Activated naive CD8-positive, alpha-beta T cell treated with anti-CD3 and anti-CD28 coated beads for 36 hours (primary cell): ENCODE measurements around the gene HLA-DPA1. TPM values are rescaled to one million over a fixed set of nuclear protein-coding genes. Genes with fewer than 3 reads are reported as not detected.
A peak's percentile ranks its signal among the peaks of the same experiment; 100 is the strongest.

Experiments used
- DNase-seq: peaks from one replicate; pipeline ENCODE4 v3.0.0; 2021
- H3K27ac Mint-ChIP-seq: one replicate; pipeline ENCODE4 v1.8.0; 2022; ENCODE audit warnings: mild to moderate bottlenecking, moderate library complexity, mixed read lengths
- H3K27me3 Mint-ChIP-seq: one replicate; pipeline ENCODE4 v1.8.0; 2022; ENCODE audit warnings: mild to moderate bottlenecking, mixed read lengths
- H3K36me3 Mint-ChIP-seq: one replicate; pipeline ENCODE4 v1.8.0; 2021; ENCODE audit warnings: mild to moderate bottlenecking, mixed read lengths
- H3K4me1 Mint-ChIP-seq: one replicate; pipeline ENCODE4 v1.8.0; 2021; ENCODE audit warnings: mixed read lengths
- H3K4me3 Mint-ChIP-seq: one replicate; pipeline ENCODE4 v1.8.0; 2022; ENCODE audit warnings: mild to moderate bottlenecking, moderate library complexity, mixed read lengths
- H3K9me3 Mint-ChIP-seq: one replicate; pipeline ENCODE4 v1.8.0; 2022; ENCODE audit warnings: mixed read lengths
- total RNA-seq, 2 experiments: library from RNA; stranded (reverse); gene quantifications; one replicate each; pipeline ENCODE4 v1.2.3, GENCODE V29; 2021

Gene HLA-DPA1
- 10 to 100 TPM; 14.7 to 16.3 TPM for total RNA-seq

DNA sequence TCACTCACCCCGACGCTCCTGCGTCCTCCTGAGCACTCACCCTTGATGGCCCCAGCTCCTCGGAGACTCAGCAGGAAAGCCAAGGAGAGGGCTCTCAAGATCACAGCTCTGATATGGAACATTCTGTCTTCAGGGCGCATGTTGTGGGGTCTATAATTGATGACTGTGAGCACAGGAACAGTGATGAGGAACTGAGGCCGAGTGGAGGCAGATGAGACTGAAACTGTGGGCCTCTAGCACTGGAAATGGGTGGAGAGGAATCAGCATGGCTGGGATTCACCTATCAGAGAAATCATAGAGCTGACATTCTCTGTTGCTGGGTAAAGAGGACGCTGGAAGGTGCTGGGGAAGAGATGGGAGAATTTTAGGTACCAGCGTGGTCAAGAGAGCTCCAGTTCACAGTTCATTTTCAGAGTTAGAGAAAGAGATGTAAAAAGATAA is at the start of gene HLA-DPA1:
HLA-DPA1 (minus strand) TSS at position 219 of the 441 bp plus-strand sequence.
- DNase-seq = peak; percentile 35
- Mint-ChIP-seq H3K4me3 (peak within 1 kb of the TSS; percentile 73), H3K36me3 (peaks cover 4% of the 10 kb centered on the region), H3K4me1 (peaks cover 36% of the 10 kb centered on the region), H3K27me3 (peaks cover 4% of the 10 kb centered on the region), H3K9me3 (no peaks in the 10 kb centered on the region), H3K27ac (peak within 1 kb of the TSS; percentile 63)

DNA sequence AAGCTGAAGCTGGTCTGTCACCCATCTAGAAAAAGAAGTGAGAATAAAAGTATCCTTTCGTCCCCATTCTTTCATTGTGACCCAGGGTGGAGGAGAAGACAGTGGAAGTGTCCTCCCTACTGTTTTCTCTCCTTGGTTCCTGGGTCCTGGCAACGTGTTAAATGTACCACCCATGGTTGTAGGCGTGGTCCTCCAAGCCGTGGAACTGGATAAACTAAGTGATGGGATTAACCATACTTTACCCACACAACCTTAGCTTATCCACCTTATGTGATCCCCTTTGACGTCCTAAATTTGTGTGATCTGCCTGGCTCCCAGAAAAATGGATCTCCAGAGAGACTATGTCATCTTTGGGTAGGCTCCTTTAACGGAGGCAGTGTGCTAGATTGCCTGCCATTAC is 49.7 kb upstream of the HLA-DPA1 start:
- H3K27ac Mint-ChIP-seq = no peak overlapping the region
- DNase-seq = no peak
- H3K4me1 Mint-ChIP-seq = no peaks in the 10 kb centered on the region
- no peak overlapping the region for H3K4me3 Mint-ChIP-seq
- H3K27me3 Mint-ChIP-seq = peaks cover 3% of the 10 kb centered on the region
- H3K36me3 Mint-ChIP-seq = no peaks in the 10 kb centered on the region
- peaks cover 11% of the 10 kb centered on the region for H3K9me3 Mint-ChIP-seq

DNA sequence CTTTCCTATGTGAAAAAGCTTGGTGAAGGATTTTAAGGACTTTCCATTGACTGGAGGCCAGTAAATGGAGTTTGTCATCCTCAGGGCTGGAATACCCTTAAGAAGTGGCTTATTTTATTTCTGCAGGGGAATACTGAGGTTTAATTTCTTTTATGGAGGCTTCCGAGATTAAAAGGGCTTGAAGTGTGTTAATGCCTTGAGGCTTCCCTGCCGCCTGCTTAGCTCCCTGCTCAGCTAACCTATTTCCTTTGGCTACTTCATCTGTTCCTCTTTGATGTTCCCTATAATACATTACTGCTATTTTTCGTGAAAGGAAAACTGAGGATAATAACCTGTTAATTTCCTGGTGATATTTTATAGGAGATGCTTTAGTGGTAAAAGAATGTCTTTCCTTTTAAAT is 46.6 kb upstream of the HLA-DPA1 start:
- Mint-ChIP-seq H3K36me3 (no peaks in the 10 kb centered on the region), H3K4me1 (peaks cover 11% of the 10 kb centered on the region), H3K27ac (no peak overlapping the region), H3K9me3 (peaks cover 11% of the 10 kb centered on the region), H3K4me3 (no peak overlapping the region), H3K27me3 (peaks cover 34% of the 10 kb centered on the region)
- DNase-seq = no peak

DNA sequence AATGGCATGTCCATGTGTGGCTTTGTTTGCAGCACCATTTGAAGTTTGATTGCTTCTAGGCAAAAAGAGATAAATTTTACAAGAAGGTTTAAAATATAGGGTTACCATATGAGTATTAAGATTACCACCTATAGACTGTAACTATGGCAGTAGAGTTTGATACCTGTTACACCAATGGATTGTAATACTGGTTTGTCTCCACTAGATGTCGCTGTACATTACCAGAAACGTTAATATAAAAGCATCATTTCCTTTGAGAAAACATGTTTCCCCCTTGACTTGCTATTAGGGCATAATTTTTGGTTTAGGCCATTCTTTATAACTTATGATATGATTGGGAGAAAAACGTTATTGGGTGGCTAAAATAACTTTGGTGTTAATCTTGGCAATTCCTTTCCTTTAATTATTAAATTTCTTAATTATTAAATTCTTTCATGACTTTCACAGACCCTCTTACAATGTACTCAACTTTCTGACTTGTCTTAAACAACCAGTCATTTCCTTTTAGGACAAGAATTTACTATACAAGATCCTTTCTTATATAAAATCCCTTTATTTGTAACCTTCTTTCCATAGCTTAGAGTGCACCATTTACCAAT is 45.2 kb upstream of the HLA-DPA1 start:
- peaks cover 13% of the 10 kb centered on the region for H3K4me1 Mint-ChIP-seq
- DNase-seq = no peak
- no peaks in the 10 kb centered on the region for H3K36me3 Mint-ChIP-seq
- H3K27me3 Mint-ChIP-seq = peaks cover 48% of the 10 kb centered on the region
- H3K27ac Mint-ChIP-seq = no peak overlapping the region
- no peak overlapping the region for H3K4me3 Mint-ChIP-seq
- H3K9me3 Mint-ChIP-seq = peaks cover 5% of the 10 kb centered on the region

DNA sequence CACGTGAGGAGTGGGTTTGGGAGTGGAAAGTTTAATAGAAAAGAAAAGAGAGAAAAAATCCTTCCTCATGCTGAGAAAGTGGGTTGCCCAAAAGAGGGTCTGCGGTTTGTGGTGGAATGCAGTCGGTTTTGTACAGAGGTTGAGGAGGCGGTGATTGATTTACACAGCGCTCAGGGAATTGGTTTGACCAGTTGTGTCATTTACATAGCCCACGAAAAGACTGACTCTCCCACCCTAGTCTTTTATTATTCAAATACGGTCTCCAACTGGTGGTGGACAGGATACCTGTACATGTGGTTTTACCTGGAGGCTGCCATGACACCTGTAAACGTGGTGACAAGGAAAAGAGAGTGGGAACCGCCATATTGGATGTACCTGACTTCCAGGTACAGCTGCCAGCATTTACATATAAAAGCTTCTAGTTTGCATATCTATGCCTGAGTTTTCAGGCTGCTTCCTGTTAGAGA is 44.4 kb upstream of the HLA-DPA1 start:
- no peak for DNase-seq
- Mint-ChIP-seq H3K4me3 (no peak overlapping the region), H3K9me3 (no peaks in the 10 kb centered on the region), H3K4me1 (peaks cover 14% of the 10 kb centered on the region), H3K36me3 (no peaks in the 10 kb centered on the region), H3K27ac (no peak overlapping the region), H3K27me3 (peaks cover 56% of the 10 kb centered on the region)

DNA sequence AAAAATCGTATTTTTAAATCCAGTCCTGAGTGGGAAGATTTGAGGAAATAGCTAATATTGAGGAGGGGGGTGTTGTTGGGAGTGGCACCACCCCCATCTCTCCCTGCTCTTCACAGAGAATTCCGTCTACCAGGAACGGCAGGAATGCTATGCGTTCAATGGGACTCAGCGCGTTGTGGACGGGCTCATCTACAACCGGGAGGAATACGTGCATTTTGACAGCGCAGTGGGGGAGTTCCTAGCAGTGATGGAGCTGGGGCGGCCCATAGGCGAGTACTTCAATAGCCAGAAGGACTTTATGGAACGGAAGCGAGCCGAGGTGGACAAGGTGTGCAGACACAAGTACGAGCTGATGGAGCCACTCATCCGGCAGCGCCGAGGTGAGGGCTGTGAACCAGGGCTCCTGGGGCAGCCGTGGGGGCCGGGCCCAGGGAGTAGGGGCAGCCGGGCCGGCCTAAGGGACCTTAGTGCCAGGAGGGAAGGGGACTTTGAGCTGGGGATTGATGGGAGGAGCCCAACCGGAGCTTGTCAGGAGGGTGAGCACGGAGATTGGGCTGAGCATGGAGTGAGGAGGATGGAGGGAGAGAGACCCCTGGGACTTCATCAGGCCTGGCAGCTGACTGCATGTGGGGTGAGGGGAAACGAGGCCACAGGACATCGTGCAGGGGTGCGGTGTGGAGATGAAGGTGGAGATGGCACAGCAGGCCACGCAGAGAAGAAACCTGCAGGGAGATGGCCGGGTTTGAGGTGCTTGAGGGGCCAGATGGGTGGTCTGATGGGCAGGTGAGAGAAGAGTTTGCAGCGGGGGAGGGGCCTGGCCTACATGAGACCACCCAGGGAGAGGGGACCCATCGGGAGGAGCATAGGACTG is 43.6 kb upstream of the HLA-DPA1 start:
- H3K27me3 Mint-ChIP-seq = peaks cover 61% of the 10 kb centered on the region
- no peak for DNase-seq
- no peaks in the 10 kb centered on the region for H3K36me3 Mint-ChIP-seq
- peak overlapping the region; percentile 15 for H3K4me3 Mint-ChIP-seq
- H3K9me3 Mint-ChIP-seq = no peaks in the 10 kb centered on the region
- H3K27ac Mint-ChIP-seq = no peak overlapping the region
- H3K4me1 Mint-ChIP-seq = peaks cover 14% of the 10 kb centered on the region

DNA sequence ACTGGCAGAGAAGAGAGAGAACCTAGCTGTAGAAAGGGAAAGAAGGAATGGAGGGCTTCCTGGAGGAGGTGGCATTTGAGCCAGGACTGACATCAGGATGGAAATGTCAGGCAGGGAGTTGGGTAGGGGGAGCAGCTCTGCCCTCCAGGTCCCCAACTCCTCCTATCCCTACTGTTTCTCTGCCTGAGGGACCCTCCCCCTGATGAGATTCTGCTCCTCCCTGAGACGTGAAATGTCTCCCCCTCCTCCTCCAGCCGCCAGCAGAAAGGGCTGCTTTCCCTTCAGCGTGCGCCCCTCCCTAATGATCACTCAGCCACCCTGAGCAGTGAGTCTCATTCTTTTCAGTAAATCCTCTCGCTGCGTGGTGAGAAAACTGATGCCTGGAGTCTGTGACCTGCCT is 43.0 kb upstream of the HLA-DPA1 start:
- H3K9me3 Mint-ChIP-seq = no peaks in the 10 kb centered on the region
- H3K27me3 Mint-ChIP-seq = peaks cover 67% of the 10 kb centered on the region
- no peak overlapping the region for H3K4me3 Mint-ChIP-seq
- H3K36me3 Mint-ChIP-seq = no peaks in the 10 kb centered on the region
- peaks cover 14% of the 10 kb centered on the region for H3K4me1 Mint-ChIP-seq
- DNase-seq = no peak
- no peak overlapping the region for H3K27ac Mint-ChIP-seq

DNA sequence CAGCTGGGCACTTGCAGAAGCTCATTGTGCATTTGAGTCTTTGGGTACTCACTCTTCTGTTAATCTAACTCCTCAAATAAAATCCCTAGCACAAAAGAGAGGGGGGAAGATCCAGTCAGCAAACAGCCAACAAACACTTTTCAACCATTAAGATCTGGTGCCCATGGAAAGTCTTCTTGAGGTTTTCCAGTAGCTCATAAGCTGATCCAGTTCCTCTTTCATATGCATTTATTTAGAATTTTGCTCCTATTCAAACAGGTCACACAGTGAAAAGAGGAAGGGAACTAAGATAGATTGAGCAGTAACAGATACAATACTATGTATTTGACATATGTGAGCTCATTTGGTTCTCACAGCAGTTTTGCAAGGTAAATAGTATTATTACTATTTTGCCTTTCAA is 41.0 kb upstream of the HLA-DPA1 start:
- Mint-ChIP-seq H3K4me1 (peaks cover 14% of the 10 kb centered on the region), H3K36me3 (no peaks in the 10 kb centered on the region), H3K9me3 (no peaks in the 10 kb centered on the region), H3K27ac (no peak overlapping the region), H3K4me3 (no peak overlapping the region), H3K27me3 (peaks cover 86% of the 10 kb centered on the region)
- DNase-seq = no peak

DNA sequence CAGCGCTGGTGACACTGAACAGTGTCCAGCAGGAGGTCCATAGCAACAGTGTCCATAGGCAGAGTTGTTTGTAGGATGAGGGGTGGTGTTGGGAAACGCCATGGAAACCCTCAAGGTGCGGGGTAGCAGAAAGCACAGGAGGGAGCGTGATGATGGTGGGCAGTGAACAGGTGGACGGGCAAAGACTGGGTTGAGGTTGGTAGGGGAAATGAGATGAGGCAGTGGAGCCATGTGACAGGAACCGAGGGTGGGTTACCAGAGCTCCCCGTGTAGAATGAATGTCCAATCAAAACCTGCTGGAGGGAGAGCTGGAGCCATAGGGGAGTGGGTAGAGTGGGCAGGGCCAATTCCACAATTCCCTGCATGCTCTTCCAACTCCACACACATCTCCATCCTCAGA is 40.3 kb upstream of the HLA-DPA1 start:
- peaks cover 14% of the 10 kb centered on the region for H3K4me1 Mint-ChIP-seq
- no peak for DNase-seq
- no peaks in the 10 kb centered on the region for H3K36me3 Mint-ChIP-seq
- no peaks in the 10 kb centered on the region for H3K9me3 Mint-ChIP-seq
- no peak overlapping the region for H3K27ac Mint-ChIP-seq
- H3K27me3 Mint-ChIP-seq = peaks cover 86% of the 10 kb centered on the region
- no peak overlapping the region for H3K4me3 Mint-ChIP-seq

DNA sequence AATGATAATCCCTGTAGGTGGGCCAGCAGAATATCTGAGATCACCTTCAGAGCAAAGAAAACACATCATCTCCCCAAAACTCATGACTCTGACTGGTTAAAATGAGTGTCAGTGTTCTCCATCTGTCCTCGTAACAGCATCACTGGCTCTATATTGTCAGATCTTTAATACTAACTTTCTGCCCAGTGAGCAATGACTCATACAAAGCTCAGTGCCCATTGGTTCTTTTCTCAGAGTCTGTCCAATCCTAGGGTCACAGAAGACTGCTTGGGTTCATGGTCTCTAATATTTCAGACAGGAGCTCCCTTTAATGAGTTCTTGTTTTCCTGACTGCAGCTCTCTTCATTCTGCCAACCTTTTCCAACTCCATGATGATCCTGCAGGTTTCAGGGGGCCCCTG is 38.7 kb upstream of the HLA-DPA1 start:
- H3K36me3 Mint-ChIP-seq = no peaks in the 10 kb centered on the region

DNA sequence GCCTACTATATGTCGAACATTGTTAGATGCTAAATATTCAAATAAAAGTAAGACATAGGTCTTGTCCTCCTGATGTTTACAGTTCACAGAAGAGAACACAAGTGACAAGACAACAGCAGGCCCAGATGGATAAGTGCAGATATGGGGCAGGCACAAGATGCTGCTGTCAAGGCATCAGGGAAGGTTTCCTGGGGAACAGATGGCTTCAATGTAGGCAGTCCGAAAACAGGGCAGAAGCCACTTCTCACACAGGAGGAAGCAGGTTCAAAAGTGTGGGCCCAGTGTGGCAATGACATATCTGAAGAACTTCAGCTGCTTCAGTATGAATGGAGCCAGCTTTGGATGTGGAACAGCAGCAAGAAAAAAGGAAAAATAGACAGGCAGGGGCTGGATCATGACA is 34.9 kb upstream of the HLA-DPA1 start:
- H3K9me3 Mint-ChIP-seq = no peaks in the 10 kb centered on the region
- DNase-seq = no peak
- H3K4me1 Mint-ChIP-seq = no peaks in the 10 kb centered on the region
- no peak overlapping the region for H3K4me3 Mint-ChIP-seq
- H3K36me3 Mint-ChIP-seq = no peaks in the 10 kb centered on the region
- H3K27ac Mint-ChIP-seq = no peak overlapping the region
- peaks cover 50% of the 10 kb centered on the region for H3K27me3 Mint-ChIP-seq

More for the DNA sequence above, 38.7 kb upstream of the HLA-DPA1 start:
- Mint-ChIP-seq H3K27me3 (peaks cover 73% of the 10 kb centered on the region), H3K27ac (no peak overlapping the region), H3K4me3 (no peak overlapping the region), H3K4me1 (peaks cover 8% of the 10 kb centered on the region), H3K9me3 (no peaks in the 10 kb centered on the region)
- no peak for DNase-seq

DNA sequence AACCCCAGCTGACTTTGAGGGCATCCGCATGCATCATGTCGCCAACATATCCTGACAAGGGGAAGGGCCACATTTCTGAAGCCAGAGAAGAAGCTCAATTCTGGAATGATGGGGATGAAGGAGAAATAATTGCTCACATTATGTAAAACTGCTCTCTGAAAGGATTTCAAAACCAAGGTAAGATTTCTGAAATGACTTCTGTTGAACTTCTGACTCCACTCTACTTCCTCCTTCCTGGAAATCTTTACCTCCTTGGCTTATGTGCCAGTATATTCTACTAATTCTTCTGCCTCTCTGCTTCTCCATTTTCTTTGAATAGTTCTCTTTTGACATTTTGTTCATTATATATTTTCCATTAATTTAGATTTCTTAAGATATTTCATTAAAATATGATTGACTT is 34.2 kb upstream of the HLA-DPA1 start:
- Mint-ChIP-seq H3K36me3 (no peaks in the 10 kb centered on the region), H3K27ac (no peak overlapping the region), H3K4me1 (no peaks in the 10 kb centered on the region), H3K27me3 (peaks cover 43% of the 10 kb centered on the region), H3K4me3 (no peak overlapping the region), H3K9me3 (no peaks in the 10 kb centered on the region)
- DNase-seq = no peak

DNA sequence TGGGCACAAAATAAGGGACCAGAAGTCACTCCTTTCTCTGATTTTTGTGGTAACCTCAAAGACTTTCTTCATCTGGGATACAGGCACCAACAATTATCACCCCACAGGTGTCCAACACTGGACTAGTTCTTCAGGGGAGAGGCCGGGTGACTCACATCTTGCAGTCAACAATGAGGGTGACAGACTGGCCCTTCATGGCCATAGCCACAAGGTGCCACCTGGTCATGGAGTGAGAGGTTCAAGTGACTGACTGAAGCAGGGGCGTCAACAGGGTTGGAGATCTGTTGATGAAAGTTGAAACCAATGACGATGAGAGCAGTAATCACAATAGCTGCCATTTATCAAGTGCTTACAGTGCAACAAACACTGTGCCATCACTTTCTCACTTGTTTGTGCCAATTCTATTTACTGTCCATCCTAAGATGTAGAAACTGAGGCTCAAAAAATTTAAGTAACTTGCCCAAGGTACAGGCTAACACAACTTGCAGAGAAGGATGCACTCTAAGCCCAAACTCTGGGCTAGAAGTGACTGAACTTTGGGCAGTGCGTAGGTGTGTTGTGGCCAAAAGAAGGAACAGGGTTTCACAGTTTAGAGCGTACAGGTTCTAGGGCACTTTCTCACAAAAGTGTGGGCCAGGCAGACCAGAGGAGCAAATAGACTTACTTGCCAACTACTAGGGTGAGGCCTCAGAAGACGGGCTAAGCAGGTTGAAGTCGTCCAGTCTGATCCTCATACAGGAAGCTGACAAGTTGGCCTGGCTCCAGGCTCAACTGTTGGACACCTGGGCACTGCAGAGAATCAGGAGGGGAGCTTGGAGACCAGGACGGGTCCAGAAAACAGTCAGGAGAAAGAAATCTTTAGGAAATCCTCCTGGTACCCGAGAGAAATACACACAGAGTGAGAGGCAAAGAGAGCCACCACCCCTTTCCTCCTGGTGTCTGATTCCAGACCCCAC is 32.7 kb upstream of the HLA-DPA1 start:
- Mint-ChIP-seq H3K9me3 (peaks cover 4% of the 10 kb centered on the region), H3K27me3 (peaks cover 37% of the 10 kb centered on the region), H3K4me3 (no peak overlapping the region), H3K36me3 (no peaks in the 10 kb centered on the region), H3K4me1 (no peaks in the 10 kb centered on the region), H3K27ac (no peak overlapping the region)
- DNase-seq = no peak

DNA sequence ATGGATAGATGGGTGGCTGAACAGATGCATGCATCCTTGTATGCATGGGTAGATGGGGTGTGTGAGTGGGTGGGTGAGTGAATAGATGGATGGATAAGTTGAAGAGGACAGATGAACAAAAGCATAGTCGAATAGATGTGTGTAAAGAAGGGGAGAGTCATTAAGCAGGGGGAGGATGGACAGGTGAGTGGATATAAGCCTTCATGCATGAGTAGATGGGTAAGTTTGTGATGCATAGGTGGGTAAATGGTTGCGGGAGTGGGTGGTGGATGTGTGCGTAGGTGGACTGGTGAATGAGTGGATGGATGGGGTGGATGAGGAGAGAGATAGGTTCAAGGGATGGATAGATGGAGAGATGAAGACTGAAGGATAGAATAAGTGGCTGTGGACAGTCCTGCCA is 31.9 kb upstream of the HLA-DPA1 start:
- H3K9me3 Mint-ChIP-seq = peaks cover 10% of the 10 kb centered on the region
- H3K27ac Mint-ChIP-seq = no peak overlapping the region
- no peaks in the 10 kb centered on the region for H3K4me1 Mint-ChIP-seq
- H3K36me3 Mint-ChIP-seq = no peaks in the 10 kb centered on the region
- no peak for DNase-seq
- H3K27me3 Mint-ChIP-seq = peaks cover 29% of the 10 kb centered on the region
- H3K4me3 Mint-ChIP-seq = no peak overlapping the region

DNA sequence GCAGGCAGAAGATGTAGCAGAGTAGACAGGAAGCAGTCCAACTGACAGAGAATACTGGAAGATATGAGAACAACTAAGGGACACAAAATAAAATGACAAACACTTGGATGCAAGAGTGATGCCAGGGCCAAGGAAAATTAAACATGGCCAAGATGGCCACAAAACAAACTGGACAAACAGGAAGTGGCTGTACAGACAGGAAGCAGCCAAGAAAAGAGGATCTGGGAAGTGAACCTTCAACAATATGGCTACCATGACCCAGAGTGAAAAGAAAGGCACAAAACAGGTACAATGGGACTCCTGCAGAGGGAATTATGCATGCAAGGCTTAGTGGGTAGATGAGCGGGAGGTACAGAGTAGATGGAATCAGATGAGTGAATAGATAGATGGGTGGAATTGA is 31.4 kb upstream of the HLA-DPA1 start:
- no peak for DNase-seq
- Mint-ChIP-seq H3K4me1 (no peaks in the 10 kb centered on the region), H3K27ac (no peak overlapping the region), H3K4me3 (no peak overlapping the region), H3K36me3 (no peaks in the 10 kb centered on the region), H3K9me3 (peaks cover 14% of the 10 kb centered on the region), H3K27me3 (peaks cover 24% of the 10 kb centered on the region)
